GM12892 (cell line): Measurements from ENCODE around the gene PSMA7.

Source experiments
- POLR2A ChIP-seq: IDR thresholded peaks from 2 replicates; pipeline ENCODE4 v1.6.1; 2011; ENCODE audit warnings: low read depth, low read length, control low read depth
- POLR2AphosphoS5 ChIP-seq: IDR thresholded peaks from 2 replicates; pipeline ENCODE4 v1.6.1; 2011; ENCODE audit warnings: low read depth, low read length, control low read depth
- TAF1 ChIP-seq: IDR thresholded peaks from 2 replicates; pipeline ENCODE4 v1.6.1; 2011; ENCODE audit warnings: low read depth, mild to moderate bottlenecking, control low read depth, low read length, borderline replicate concordance

DNA sequence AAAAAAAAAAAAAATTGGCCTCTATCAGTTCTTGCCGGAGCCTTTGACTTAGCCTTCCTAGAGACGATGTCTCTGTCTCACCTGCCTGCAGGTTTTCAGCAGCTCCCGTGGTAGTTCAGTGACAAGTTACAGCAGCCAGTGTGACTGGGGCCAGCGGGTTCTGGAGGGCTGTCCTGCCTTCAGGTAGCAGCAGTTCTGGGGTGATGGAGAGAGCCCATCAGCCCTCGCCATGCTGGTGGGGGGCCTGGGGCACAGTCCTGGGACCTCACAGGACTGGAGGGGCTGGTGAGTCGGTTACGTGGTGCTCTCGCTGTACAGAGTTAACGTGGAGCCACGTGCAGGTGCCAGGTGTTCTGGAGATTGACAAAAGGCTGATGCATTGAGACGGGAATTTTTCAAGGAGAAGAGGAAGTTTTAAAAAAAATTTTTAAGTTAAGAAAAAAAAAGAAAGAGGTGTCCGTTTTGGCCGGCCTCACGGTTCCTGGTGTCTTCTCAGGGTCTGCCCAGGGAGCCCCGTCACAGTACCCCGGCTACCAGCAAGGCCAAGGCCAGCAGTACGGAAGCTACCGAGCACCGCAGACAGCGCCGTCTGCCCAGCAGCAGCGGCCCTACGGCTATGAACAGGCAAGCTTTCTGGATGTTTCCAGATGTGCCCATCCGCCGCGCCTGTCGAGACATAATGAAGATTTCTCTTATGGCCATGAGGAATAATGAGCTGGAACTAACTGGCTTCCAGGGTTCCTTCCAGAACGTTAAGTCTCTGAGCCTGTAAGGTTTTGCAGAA is 31.0 kb upstream of the PSMA7 start:
- TF ChIP-seq POLR2AphosphoS5, result no peak
- no peak for TF ChIP-seq POLR2A
- no peak for TF ChIP-seq TAF1
